GM19397 (cell line): ENCODE results near the gene DYNC1H1.
"Not testable (repeated sequence)": the region's sequence is repeated elsewhere in the genome, so short reads cannot be mapped to it uniquely, and the experiment has no call there.

ENCODE experiments used
- ATAC-seq: cut with Tn5 transposase; IDR thresholded peaks from one replicate; pipeline ENCODE4 v1.9.1; 2021; ENCODE audit warnings: mild to moderate bottlenecking, moderate library complexity; ENCODE audit not compliant: unreplicated experiment

DYNC1H1 gene

DNA sequence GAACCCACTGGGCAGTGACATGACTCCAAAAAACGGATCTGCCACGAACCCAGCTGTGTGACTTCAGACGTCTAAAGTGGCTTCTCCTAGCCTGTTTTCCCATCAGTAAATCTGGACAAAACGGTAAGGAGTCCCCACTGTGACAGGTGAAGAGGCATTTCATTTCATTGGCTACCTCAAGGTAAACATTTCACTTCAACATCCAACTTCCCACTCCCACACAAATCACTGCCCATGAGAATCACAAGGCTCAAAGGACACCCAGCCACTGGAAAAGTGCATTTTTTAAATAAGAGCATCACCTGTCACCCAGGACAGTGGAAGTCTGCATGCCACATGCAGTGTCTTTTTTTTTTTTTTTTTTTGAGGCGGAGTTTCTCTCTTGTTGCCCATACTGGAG is 94.6 kb downstream of the DYNC1H1 start:
- no peak for ATAC-seq

DNA sequence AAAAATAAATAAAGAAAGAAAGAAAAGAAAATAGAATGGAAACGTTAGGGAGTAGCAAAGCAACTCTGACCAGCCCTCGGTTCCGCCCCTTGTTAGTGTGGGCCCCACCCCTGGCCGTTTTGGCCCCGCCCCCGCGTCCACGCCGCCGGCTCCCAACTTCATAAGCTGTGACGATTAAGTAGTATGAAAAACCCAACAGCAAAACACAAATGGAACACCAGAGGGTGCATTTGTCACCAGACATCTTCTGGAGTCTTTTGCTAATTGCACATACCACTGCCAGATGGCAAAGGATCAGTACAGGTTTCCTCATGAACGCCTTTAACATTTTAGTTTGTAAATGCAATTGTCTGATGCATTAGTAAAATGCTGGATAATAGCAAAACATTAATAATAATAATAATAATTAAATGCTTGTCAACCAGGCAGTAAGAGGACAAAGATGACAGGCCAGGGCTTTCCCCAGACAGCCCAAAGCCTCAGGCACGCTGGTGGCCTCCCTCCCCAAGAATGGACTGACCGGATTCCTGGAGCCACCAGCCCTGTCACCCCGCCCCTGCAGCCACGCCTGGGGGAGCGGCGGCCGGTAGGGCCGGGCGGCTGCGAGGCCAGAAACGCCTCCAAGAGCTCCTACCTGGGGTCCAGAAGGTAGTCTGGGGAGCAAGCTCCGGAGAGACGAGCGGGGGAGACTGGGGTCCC is 98.9 kb downstream of the DYNC1H1 start:
- no peak for ATAC-seq

DNA sequence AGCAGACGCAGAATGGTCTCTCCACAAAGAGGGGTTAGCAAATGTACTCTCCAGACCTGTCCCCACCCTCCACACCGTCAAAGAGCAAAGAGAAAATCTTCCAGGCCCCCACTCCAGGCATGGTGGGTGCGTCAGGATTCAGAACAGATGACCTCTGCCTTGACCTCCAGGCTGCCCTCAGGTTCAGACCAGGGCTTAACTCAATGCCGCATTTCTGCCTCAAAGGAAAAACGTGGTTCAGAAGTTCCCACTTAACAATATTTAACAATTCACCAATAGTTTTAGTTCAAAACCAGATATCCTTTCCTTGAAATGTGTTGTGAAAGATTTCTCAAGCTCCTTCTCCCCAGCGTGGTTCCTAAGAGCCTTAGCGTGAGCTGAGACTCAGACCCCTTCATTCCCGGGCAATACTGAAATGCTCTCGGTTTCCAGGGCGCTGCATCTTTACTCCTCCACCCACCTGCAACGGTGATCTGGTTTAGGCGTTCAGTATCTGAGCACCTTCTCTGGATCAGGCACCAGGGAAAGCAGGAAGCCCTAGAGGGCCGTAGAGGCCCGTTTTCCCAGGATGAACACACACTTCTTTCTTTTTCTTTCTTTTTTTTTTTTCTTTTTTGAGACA is 99.5 kb downstream of the DYNC1H1 start:
- ATAC-seq = no peak

DNA sequence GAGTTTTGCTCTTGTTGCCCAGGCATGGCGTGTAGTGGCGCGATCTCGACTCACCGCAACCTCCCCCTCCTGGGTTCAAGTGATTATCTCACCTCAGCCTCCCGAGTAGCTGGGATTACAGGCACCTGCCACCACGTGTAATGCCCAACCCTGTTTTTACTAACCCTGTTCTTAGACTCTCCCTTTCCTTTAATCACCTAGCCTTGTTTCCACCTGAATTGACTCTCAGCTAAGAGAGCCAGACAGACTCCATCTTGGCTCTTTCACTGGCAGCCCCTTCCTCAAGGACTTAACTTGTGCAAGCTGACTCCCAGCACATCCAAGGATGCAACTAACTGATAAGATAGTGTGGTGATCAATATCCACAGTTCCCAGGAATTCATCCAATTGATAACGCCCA is 100.2 kb downstream of the DYNC1H1 start:
- ATAC-seq = not testable (repeated sequence)

DNA sequence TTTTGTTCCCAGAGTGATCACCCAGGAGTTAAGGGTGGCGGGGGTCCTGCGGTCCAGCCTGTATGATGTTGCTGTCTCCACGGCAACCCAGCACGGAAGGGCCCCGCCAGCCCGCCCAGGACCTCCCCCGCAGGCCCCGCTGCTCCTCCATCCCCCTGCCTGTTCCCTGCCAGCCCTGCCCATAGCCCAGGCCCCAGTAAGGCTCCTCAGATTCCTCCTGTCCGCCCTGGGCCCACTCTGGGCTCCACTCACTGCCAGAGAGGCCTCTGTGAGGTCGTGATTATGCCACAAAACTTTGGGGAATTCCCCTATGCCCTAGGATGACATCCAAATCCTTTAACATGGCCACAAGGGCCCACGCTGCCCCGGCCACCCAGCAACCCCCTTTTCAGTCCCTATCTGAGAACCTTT is 101.7 kb downstream of the DYNC1H1 start:
- ATAC-seq = no peak

DNA sequence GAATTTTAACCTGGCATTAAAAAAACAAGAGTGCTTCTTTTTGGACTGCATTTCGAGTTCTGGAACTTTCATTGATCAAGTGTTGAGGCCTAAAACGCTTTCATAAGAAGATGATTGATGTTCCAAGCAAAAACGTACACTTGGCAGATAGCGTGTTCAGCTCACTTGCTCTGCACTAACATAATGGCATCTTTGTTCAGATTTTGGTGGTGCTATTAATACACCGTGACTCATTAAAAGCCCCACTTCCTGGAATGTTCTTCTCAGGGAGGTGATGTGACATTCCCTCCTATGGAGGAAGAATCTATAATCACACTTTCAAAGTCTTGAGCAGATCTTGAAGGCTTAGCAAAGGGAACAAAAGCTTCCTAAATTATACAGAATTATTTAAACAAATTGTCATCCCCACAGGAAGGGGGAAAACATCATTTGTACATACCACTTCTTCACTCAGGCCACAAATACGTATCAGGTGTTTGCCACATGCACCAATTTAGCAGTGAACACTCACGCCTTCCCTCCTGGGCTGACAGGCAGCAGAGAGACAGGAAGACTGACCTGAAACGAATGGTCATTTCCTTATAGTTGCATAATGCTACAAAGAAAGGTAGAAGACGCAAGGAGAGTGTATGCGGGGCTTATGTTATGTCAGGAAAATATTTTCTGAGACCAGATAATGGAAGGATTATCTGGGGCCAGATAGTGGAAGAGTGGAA is 107.1 kb downstream of the DYNC1H1 start:
- no peak for ATAC-seq

DNA sequence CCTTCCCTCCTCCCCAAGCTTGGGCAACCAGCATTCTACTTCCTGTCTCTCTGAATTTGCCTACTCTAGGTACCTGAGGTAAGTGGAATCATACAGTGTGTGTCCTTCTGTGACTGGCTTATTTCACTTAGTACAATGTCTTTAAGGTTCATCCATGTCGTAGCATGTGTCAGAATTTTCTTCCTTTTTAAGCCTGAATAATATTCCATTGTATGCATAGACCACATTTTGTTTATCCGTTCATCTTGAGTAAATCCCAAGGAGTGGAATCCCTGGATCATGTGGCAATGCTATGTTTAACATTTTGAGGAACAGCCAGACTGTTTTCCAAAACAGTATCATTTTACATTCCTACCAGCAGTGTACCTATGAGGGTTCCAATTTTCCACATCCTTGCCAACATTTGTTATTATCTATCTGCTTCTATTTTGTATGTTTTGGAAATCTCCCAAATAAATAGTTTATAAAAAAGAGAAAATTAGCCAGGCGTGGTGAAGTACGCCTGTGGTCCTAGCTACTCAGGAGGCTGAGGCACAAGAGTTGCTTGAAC is 110.1 kb downstream of the DYNC1H1 start:
- ATAC-seq = no peak

DNA sequence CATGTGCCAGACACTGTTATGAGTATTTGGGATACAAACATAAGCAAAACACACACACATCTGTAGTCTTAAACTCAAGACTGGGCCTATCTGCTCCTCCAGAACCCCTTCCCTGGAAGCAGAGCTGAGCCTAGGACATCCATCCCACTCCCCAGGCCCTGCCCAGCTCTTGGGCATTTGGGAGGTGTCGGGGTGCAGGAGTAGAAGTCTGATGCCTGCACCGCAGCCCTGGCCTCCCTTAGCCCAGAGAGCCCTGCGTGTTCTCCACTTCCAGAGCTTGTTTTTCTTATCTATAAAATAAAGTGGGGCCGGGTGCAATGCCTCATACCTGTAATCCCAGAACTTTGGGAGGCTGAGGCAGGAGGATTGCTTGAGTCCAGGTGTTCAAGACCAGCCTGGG is 110.8 kb downstream of the DYNC1H1 start:
- ATAC-seq = no peak

DNA sequence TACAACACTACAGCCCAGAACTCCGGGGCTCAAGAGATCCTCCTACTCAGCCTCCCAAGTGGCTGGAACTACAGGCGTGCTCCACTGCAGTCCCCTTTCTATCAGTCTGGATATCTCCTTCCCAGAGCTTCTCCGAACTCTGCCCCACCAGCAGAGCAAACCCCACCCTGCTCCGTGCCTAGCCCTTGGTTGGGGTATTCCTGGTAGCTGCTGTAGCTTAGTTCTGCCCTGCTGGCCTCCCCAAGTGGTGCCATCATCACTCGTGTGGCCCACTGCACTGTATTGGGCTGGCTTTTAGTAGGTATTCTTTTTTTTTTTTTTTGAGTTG is 113.0 kb downstream of the DYNC1H1 start:
- ATAC-seq = no peak

DNA sequence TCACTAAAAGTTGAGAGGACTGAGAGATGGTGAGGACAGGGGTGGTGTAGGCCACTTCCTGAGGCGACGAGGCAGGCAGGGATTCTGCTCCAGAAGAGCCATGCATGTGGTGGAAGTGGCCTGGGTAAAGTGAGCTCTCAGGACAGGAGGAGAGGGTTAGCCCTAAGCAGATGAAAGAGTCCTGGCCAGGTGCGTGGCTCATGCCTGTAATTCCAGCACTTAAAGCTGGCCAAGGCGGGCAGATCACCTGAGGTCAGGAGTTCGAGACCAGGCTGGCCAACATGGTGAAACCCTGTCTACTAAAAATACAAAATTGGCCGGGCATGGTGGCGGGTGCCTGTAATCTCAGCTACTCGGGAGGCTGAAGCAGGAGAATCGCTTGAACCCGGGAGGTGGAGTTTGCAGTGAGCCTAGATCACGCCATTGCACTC is 114.0 kb downstream of the DYNC1H1 start:
- not testable (repeated sequence) for ATAC-seq

DNA sequence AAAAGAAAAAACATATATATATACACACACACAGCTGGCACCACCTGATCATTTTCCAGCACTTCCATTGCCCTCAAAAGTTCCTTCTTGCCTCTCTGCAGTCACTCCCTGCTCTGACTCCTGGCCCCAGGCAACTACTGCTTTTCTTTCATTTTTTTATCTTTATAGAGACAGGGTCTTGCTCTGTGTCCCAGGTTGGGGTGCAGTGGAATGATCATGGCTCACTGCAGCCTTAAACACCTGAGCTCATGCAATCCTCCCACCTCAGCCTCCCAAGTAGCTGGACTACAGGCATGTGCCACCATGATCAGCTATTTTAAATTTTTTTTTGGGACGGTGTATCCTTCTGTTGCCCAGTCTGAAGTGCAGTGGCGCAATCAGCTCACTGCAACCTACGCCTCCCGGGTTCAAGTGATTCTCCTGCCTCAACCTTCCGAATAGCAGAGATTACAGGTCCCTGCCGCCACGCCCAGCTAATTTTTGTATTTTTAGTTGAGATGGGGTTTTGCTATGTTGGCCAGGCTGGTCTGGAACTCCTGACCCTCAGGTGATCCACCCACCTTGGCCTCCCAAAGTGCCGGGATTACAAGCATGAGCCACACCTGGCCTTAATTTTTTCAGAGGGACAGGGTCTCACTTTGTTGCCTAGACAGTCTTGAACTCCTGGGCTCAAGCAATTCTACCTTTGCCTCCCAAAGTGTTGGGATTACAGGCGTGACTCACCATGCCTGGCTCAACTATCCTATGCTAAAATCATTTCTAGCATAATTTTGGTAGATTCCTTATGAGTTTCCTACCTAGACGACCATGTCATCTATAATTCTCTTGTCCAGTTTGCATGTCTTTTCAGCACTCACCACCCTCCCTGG is 114.7 kb downstream of the DYNC1H1 start:
- no peak for ATAC-seq

DNA sequence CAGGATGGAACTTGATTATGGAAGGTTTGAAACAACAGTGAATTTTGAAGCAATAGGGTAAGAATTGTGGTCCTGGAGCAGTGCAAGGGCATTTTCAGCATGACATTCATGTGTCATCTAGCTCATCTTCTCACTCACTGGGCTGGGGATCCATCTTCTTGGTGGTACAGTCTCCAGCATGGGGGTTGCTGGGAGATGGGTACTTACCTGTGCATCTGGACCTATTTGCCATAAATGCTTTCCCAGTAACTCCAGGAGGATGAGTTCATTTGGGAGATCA is 115.3 kb downstream of the DYNC1H1 start:
- ATAC-seq = no peak

DNA sequence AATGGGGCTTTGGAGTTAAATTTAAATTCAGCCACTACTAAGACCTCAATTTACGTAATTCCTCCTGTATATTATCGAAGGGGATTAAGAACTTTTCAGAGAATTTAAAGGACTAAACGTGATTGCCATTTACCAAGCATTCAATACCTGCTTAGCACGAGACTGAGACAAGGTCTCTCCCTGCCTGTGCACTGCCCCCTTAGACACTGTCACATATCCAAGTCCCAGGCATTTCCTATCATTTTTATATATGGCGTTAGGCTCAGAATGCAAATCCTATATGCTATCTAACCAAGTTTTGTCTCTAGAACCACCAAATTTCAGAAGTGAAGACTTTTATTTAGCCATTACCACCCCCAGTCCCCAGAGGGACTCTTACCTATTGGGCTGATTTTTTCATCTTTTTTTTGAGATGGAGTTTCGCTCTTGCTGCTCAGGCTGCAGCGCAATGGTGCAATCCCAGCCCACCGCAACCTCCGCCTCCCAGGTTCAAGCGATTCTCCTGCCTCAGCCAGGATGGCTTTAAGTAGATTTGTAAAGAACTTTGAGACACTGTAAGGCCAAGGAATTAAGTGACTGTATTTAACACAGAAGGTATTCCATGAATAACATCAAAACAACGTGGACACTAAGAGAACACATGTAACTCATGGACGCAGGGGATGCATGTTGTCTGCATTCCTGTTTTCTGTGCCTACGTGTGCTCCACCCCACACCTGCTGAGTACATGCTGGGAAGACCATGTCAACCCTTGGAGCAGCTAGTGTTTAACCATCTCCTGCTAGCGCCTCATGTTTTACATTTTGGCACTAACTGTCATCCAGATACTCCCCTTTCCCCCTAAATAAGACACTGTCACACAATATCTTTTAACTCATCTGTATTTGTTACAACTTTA is 116.1 kb downstream of the DYNC1H1 start:
- no peak for ATAC-seq

DNA sequence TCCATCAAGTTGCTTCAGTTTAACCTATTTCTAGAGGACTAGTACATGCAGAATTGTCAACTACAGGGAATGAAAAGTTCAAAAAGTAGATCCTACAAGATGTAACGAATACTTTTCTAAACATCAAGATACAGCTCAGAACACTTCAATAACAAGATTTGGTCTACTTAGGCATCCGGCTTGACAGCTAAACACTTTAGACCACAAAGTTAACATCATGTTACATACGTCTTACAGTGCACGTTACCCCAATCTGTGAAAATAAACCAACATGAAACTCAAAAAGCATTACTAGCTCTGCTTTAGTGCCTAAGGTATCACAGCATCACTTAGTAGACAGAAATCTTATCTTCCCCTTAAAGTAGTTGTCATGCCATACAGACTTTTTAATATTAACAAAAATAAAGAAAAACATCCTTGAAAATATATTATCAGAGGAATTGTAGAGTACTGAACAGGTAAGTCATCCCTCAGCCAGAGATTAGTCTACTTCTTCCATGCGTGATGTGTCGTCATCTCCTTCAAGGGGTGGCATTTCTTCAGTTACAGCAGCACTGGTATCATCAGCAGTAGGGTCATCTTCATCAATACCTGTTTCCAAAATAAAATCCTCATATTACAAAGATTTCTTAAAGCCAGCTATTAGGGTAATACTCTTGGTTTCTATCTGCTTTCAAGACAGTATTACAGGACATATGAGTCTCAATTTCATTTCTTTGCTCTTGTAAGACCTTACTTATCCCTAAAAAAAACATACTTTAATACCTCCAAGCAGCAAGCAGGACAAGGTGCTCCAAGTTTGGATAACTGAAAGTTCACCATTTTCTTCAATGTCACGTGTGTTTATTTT is 117.1 kb downstream of the DYNC1H1 start:
- ATAC-seq = no peak

DNA sequence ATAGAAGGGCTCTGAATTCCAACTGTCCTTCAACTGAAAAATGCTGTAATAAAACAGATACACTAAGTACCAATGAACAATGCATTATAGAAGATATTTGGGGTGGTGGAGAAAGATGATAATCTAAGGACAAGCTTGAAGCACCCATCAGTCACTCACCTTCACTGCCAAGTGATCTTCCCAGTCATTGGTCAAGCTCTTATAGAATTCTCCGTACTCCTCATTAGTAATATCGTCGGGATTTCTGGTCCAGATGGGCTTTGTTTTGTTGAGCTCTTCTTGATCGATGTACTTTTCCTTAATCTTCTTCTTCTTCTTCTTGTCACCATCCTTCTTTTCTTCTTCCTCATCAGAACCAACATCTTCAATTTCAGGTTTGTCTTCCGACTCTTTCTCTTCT is 120.1 kb downstream of the DYNC1H1 start:
- not testable (repeated sequence) for ATAC-seq

DNA sequence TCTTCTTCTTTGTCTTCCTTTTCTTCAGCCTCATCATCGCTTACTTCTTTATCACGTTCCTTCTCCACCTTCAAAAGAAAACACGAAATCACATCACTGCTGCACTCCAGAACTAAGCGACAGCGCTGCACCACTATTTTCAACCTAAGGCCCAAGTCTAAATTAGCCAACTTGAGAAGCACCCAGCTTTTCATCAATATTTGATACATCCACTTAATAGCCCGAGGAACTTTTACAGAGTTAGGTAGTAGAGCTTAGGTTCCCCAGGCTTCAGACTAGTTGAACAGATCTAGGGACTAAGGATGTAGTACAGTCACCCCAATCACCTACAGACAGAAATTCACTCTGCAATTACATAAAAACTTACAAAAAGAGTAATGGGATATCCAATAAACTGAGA is 120.6 kb downstream of the DYNC1H1 start:
- ATAC-seq = no peak

DNA sequence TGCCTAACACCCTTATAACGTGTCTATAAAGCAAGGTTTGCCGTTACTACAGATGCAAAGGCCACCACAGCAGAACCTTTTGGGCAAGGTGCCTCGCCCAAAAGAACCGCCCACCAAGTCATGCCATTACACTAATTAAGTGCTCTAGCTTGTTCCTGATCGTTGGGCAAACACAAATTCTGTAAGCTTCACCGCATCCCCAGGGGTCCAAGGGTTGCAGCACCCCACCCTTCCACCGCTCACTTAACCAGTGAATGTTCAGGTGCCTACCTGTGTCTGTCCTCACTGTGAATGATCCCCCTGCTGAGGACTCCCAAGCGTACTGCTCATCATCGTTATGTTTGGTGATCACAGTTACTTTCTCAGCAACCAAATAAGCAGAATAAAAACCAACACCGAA is 121.1 kb downstream of the DYNC1H1 start:
- no peak for ATAC-seq

DNA sequence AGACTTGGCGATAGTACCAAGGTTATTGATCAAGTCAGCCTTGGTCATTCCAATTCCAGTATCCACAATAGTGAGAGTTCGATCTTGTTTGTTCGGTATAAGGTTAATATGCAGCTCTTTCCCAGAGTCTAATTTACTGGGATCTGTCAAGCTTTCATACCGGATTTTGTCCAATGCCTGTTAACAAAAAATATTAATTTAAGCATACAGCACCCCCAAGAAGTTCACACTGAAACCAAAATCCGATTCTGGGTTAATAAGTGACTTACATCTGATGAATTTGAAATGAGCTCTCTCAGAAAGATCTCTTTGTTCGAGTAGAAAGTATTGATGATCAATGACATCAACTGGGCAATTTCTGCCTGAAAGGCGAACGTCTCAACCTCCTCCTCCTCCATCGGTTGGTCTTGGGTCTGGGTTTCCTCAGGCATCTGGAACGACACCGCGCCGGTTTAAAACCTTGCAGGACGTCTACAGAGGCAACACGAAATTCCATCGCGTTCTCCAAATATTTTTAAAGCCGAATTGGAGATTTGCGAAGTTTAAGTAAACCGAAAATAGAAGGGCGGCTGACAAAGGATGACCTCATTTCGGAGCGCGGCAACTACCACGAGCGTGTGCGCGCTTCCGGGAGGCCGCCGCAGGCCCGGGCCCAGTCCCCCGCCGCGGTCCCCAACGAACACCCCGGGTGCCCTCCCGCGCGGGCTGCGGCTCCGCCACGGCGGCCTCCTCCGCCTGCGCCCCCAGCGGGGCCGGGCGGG is 121.8 kb downstream of the DYNC1H1 start:
- ATAC-seq = peak; percentile 20

DNA sequence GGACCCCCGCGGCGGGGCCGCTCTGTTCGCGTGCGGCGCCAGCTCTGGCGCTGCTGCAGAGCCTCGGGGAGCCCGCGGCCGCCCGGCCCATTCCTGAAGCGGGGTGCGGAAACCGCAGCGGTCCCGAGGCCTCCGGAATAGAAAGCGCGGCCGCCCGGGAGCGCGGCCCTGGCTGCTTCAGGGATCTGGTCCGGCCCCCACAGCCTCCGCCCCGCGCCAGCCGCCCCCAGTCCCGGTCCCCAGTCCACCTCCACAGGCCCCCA is 122.3 kb downstream of the DYNC1H1 start:
- ATAC-seq = no peak
